IMR-90 (cell line): ENCODE data around the gene MACC1. TPM values are rescaled to one million over a fixed set of nuclear protein-coding genes. Genes with fewer than 3 reads are reported as not detected.
"Not testable (repeated sequence)": the region's sequence is repeated elsewhere in the genome, so short reads cannot be mapped to it uniquely, and the experiment has no call there.

ENCODE experiments used
- ATAC-seq: fragments of 200-7000 bp; cut with Tn5 transposase; 2 replicates; pipeline ENCODE4 v1.9.1; 2020; ENCODE audit warnings: low read depth, mild to moderate bottlenecking, moderate library complexity
- BruUV-seq: library from RNA; stranded (reverse); fragments of 400-500 nt; replicated peaks from 2 replicates; lab custom pipeline; 2021; lab: Mats Ljungman, UMichigan
- CTCF ChIA-PET: fragments of 300-600 bp; formaldehyde crosslinking; extraction: SDS; loops from one replicate; lab custom pipeline; 2021; ENCODE audit warnings: antibody characterized with exemption; lab: Yijun Ruan, JAX
- POLR2A ChIA-PET: fragments of 300-600 bp; sonication (Branson Sonifier 250); formaldehyde crosslinking; loops from one replicate; lab custom pipeline; 2022; ENCODE audit warnings: antibody characterized with exemption; ENCODE audit not compliant: unreplicated experiment; lab: Charles Lee
- DNase-seq: peaks from one replicate; pipeline ENCODE4 v3.0.0; 2013
- H2AFZ ChIP-seq: replicated peaks from 2 replicates; pipeline ENCODE3; 2013; ENCODE audit warnings: low read length, mild to moderate bottlenecking; ENCODE audit not compliant: poor library complexity
- H2AK5ac ChIP-seq: 2 replicates; pipeline ENCODE4 v1.6.1; 2013; ENCODE audit warnings: low read depth, low read length, inconsistent platforms
- H2AK9ac ChIP-seq: replicated peaks from 2 replicates; pipeline ENCODE3; 2013; ENCODE audit warnings: mild to moderate bottlenecking, low read depth, low read length, moderate library complexity; ENCODE audit not compliant: poor library complexity
- H2BK120ac ChIP-seq: 2 replicates; pipeline ENCODE4 v1.6.1; 2013; ENCODE audit warnings: low read depth, low read length, inconsistent platforms
- H2BK15ac ChIP-seq: 3 replicates; pipeline ENCODE4 v1.6.1; 2013; ENCODE audit warnings: low read depth, low read length, inconsistent platforms
- H2BK20ac ChIP-seq: 2 replicates; pipeline ENCODE4 v1.6.1; 2013; ENCODE audit warnings: low read depth, mild to moderate bottlenecking, inconsistent platforms, low read length, moderate library complexity
- H2BK5ac ChIP-seq: 2 replicates; pipeline ENCODE4 v1.6.1; 2013; ENCODE audit warnings: mild to moderate bottlenecking, low read depth, low read length, inconsistent platforms; ENCODE audit not compliant: poor library complexity, severe bottlenecking
- H3K14ac ChIP-seq: replicated peaks from 2 replicates; pipeline ENCODE4 v1.6.1; 2013; ENCODE audit warnings: low read depth, low read length, inconsistent platforms
- H3K18ac ChIP-seq: 2 replicates; pipeline ENCODE4 v1.6.1; 2013; ENCODE audit warnings: low read depth, low read length, control low read depth
- H3K23ac ChIP-seq: 2 replicates; pipeline ENCODE4 v1.6.1; 2013; ENCODE audit warnings: low read depth, low read length, inconsistent platforms
- H3K27ac ChIP-seq: 2 replicates; pipeline ENCODE4 v1.5.1; 2013; ENCODE audit warnings: mild to moderate bottlenecking, control low read depth, low read length; ENCODE audit not compliant: insufficient read depth
- H3K27me3 ChIP-seq: 2 replicates; pipeline ENCODE4 v1.6.1; 2013; ENCODE audit warnings: low read length; ENCODE audit not compliant: control insufficient read depth, insufficient read depth
- H3K36me3 ChIP-seq: 2 replicates; pipeline ENCODE4 v1.6.1; 2013; ENCODE audit warnings: low read length, mixed read lengths; ENCODE audit not compliant: control insufficient read depth, insufficient read depth
- H3K4ac ChIP-seq: 2 replicates; pipeline ENCODE4 v1.6.1; 2013; ENCODE audit warnings: low read depth, low read length, inconsistent platforms
- H3K4me1 ChIP-seq: 2 replicates; pipeline ENCODE4 v1.6.1; 2013; ENCODE audit warnings: low read length, mixed read lengths; ENCODE audit not compliant: control insufficient read depth, insufficient read depth
- H3K4me2 ChIP-seq: 2 replicates; pipeline ENCODE4 v1.6.1; 2013; ENCODE audit warnings: low read depth, mild to moderate bottlenecking, control low read depth, low read length, moderate library complexity
- H3K4me3 ChIP-seq: 2 replicates; pipeline ENCODE4 v1.5.1; 2013; ENCODE audit warnings: low read depth, mild to moderate bottlenecking, control low read depth, low read length, moderate library complexity; ENCODE audit not compliant: insufficient read depth
- H3K56ac ChIP-seq: 2 replicates; pipeline ENCODE4 v1.6.1; 2013; ENCODE audit warnings: low read length, inconsistent platforms; ENCODE audit not compliant: insufficient read depth; ENCODE audit errors: extremely low read depth
- H3K79me1 ChIP-seq, 2 experiments: 2 replicates each; pipeline ENCODE4 v1.6.1; 2013; ENCODE audit warnings: low read length in 2 of 2, inconsistent platforms in 1 of 2, low read depth in 1 of 2
- H3K9ac ChIP-seq: 2 replicates; pipeline ENCODE4 v1.6.1; 2013; ENCODE audit warnings: low read depth, low read length, control low read depth
- H3K9me1 ChIP-seq: 2 replicates; pipeline ENCODE4 v1.6.1; 2013; ENCODE audit warnings: low read length, inconsistent platforms; ENCODE audit not compliant: insufficient read depth
- H3K9me3 ChIP-seq: 2 replicates; pipeline ENCODE4 v1.6.1; 2013; ENCODE audit warnings: low read length; ENCODE audit not compliant: control insufficient read depth, insufficient read depth
- H4K20me1 ChIP-seq: 2 replicates; pipeline ENCODE4 v1.6.1; 2013; ENCODE audit warnings: low read length, inconsistent platforms; ENCODE audit not compliant: insufficient read depth
- H4K5ac ChIP-seq: 2 replicates; pipeline ENCODE4 v1.6.1; 2013; ENCODE audit warnings: mild to moderate bottlenecking, low read depth, low read length, control low read depth
- H4K8ac ChIP-seq, 2 experiments: 2 replicates each; pipeline ENCODE4 v1.6.1; 2013; ENCODE audit warnings: low read depth in 2 of 2, low read length in 2 of 2, control low read depth in 1 of 2, inconsistent platforms in 1 of 2
- H4K91ac ChIP-seq: 2 replicates; pipeline ENCODE4 v1.6.1; 2013; ENCODE audit warnings: low read depth, low read length, inconsistent platforms; ENCODE audit not compliant: insufficient read depth
- CEBPB ChIP-seq: IDR thresholded peaks from 2 replicates; pipeline ENCODE4 v1.6.1; 2012; ENCODE audit warnings: low read depth, low read length, improper control_type of control experiment
- CHD1 ChIP-seq: IDR thresholded peaks from 2 replicates; pipeline ENCODE4 v1.6.1; 2012; ENCODE audit warnings: low read depth, low read length, improper control_type of control experiment
- RCOR1 ChIP-seq: IDR thresholded peaks from 2 replicates; pipeline ENCODE4 v1.6.1; 2012; ENCODE audit warnings: mild to moderate bottlenecking, low read length, improper control_type of control experiment; ENCODE audit not compliant: insufficient replicate concordance
- SMC3 ChIP-seq: fragments of 150-350 bp; IDR thresholded peaks from 2 replicates; pipeline ENCODE4 v1.6.1; 2016; ENCODE audit warnings: low read depth, mild to moderate bottlenecking, antibody characterized with exemption, low read length, moderate library complexity
- WGBS, 2 experiments: methylation state at CpG; one replicate each; pipeline versions ENCODE4 v1.1.5 to v1.1.7; 2013; ENCODE audit warnings: missing lambda C conversion rate in 2 of 2; ENCODE audit not compliant: insufficient read length in 1 of 2; ENCODE audit errors: extremely low coverage in 2 of 2; 5-methylcytosine and 5-hydroxymethylcytosine counted together
- dilution Hi-C: fragments of 300-500 bp; cut with HindIII; formaldehyde crosslinking; loops from one replicate; pipeline ENCODE4 v1.14.3; 2018; ENCODE audit warnings: low sequenced_read_pairs; ENCODE audit not compliant: unreplicated experiment
- in situ Hi-C: fragments of 300-500 bp; cut with MboI; formaldehyde crosslinking; loops from 3 replicates; pipeline ENCODE4 v1.14.3; 2019; ENCODE audit warnings: low sequenced_read_pairs, inconsistent platforms, mixed read lengths
- intact Hi-C: fragments of 100-400 bp; cut with micrococcal nuclease; formaldehyde crosslinking; loops from 2 replicates; pipeline ENCODE4 v1.10.0; 2022
- polyA plus RNA-seq, 3 experiments: library from polyadenylated mRNA; depleted of rRNA; stranded (reverse); fragments of >200 nt; gene quantifications; 2 replicates each; pipeline ENCODE4 v1.2.3, GENCODE V29; 2012; ENCODE audit warnings: low replicate concordance in 1 of 3
- total RNA-seq: library from RNA; depleted of rRNA; stranded (reverse); fragments of >200 nt; gene quantifications from 2 replicates; pipeline ENCODE4 v1.2.3, GENCODE V29; 2012
- TF ChIP-seq, protein P1 (sequence below): fragments of 150-350 bp; IDR thresholded peaks from 2 replicates; pipeline ENCODE4 v1.6.1; 2017; ENCODE audit warnings: mild to moderate bottlenecking, antibody characterized with exemption, low read length, low read depth

Gene MACC1
- total and polyA plus RNA-seq, 2 of the 4 experiments (the other 2 are of a cell fraction): under 0.01 TPM; not detected in 1

DNA sequence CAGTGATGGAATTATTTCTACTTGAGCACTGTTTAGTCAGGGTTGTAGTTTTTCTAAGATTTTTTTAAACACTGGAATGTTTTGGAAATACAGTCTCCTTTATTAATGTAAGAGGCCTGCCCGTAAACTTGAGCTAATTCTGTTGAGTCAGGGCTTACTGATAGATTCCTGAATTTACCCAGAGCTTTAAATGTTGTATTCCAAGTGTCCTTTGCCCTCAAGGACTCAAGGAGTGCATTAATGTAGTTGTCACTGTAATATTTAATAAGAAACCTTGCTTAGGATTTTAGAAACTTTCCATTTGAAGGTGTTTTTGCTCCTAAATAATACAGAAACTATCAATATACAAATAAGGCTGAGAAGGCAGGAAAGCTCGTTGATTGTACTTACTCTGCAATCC lies 89.2 kb downstream of the MACC1 start:
- H3K27me3 ChIP-seq: no peaks in the 10 kb centered on the region
- H3K4me3 ChIP-seq: no peak overlapping the region
- in situ Hi-C loops: no loop called here
- H3K4me2 ChIP-seq: no peak overlapping the region
- ATAC-seq (no peak), DNase-seq (no peak)
- H2BK20ac ChIP-seq: no peak overlapping the region
- H3K9me3 ChIP-seq: no peaks in the 10 kb centered on the region
- no peak overlapping the region for H3K56ac ChIP-seq
- H2AK9ac ChIP-seq: no peak overlapping the region
- H3K36me3 ChIP-seq: no peaks in the 10 kb centered on the region
- no peak overlapping the region for H3K27ac ChIP-seq
- ChIA-PET CTCF (no interaction called here), POLR2A (no interaction called here)
- no peak overlapping the region for H3K18ac ChIP-seq
- no peak overlapping the region for H2BK120ac ChIP-seq
- H4K20me1 ChIP-seq: no peaks in the 10 kb centered on the region
- H3K4ac ChIP-seq: no peak overlapping the region
- TF ChIP-seq CHD1 (no peak), SMC3 (no peak), RCOR1 (no peak), CEBPB (no peak)
- TF ChIP-seq, protein P1, sequence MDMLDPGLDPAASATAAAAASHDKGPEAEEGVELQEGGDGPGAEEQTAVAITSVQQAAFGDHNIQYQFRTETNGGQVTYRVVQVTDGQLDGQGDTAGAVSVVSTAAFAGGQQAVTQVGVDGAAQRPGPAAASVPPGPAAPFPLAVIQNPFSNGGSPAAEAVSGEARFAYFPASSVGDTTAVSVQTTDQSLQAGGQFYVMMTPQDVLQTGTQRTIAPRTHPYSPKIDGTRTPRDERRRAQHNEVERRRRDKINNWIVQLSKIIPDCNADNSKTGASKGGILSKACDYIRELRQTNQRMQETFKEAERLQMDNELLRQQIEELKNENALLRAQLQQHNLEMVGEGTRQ: no peak
- no peak overlapping the region for H3K23ac ChIP-seq
- no peaks in the 10 kb centered on the region for H3K9me1 ChIP-seq
- no peaks in the 10 kb centered on the region for H3K4me1 ChIP-seq
- no peak overlapping the region for H4K5ac ChIP-seq
- H4K91ac ChIP-seq: no peak overlapping the region
- H4K8ac ChIP-seq: no peak overlapping the region
- no peak overlapping the region for H3K14ac ChIP-seq
- H3K9ac ChIP-seq: no peak overlapping the region
- no CpG with 5 or more reads among the region's 2 CpGs for WGBS, 2 experiments
- no peak overlapping the region for H2BK15ac ChIP-seq
- BruUV-seq: no TSS peak
- dilution Hi-C loops: no loop called here
- H3K79me1 ChIP-seq: no peaks in the 10 kb centered on the region
- H2BK5ac ChIP-seq: no peak overlapping the region
- intact Hi-C loops: no loop called here
- no peak overlapping the region for H2AK5ac ChIP-seq
- no peak overlapping the region for H2AFZ ChIP-seq

DNA sequence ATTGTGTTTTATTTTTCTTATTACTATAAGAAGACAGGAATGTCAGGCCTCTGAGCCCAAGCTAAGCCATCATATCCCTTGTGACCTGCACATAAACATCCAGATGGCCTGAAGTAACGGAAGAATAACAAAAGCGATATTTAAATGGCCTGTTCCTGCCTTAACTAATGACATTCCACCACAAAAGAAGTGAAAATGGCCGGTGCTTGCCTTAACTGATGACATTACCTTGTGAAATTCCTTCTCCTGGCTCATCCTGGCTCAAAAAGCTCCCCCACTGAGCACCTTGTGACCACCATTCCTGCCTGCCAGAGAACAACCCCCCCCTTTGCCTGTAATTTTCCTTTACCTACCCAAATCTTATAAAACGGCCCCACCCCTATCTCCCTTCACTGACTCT lies 91.1 kb downstream of the MACC1 start:
- intact Hi-C loops, H3K79me1 ChIP-seq, H2BK15ac ChIP-seq, H3K56ac ChIP-seq, H2AFZ ChIP-seq, H4K8ac ChIP-seq, H3K9me3 ChIP-seq, H4K5ac ChIP-seq, in situ Hi-C loops, H3K27me3 ChIP-seq, H3K27ac ChIP-seq, H2AK5ac ChIP-seq, H3K4me2 ChIP-seq, H4K91ac ChIP-seq, H3K4me3 ChIP-seq, H3K14ac ChIP-seq, DNase-seq, H3K9me1 ChIP-seq, H3K36me3 ChIP-seq, CTCF ChIA-PET, H2BK120ac ChIP-seq, POLR2A ChIA-PET, H2AK9ac ChIP-seq, H3K23ac ChIP-seq, H3K4ac ChIP-seq, dilution Hi-C loops, H2BK5ac ChIP-seq, H3K9ac ChIP-seq, H2BK20ac ChIP-seq, H3K18ac ChIP-seq, H4K20me1 ChIP-seq, ATAC-seq, BruUV-seq, H3K4me1 ChIP-seq: not testable (repeated sequence)
- WGBS, 2 experiments: no CpG with 5 or more reads among the region's 4 CpGs
